ENCODE data around the gene COPS4. TPM values are rescaled to one million over a fixed set of nuclear protein-coding genes. Genes with fewer than 3 reads are reported as not detected.

The COPS4 gene
- total and polyA plus RNA-seq, 10 donors, result 20.0 to 35.1 (median 25.9) TPM

GRCh38 chr4:83025563-83025962 is 9.4 kb upstream of the COPS4 start:
- H3K27ac ChIP-seq, result no peak overlapping the region
- H3K9me3 ChIP-seq, result peaks cover 0 to 22% (median 16%) of the 10 kb centered on the region in 8 donors
- intact Hi-C loops (cut with DNase I; ENCODE audit: low total_unique reads), result no loop called here

GRCh38 chr4:83028976-83029375 is 6.0 kb upstream of the COPS4 start:
- intact Hi-C loops (cut with DNase I; ENCODE audit: low total_unique reads), result no loop called here
- Histone ChIP-seq H3K27me3 (replicated peaks in 1 of 7) (no peaks in the 10 kb centered on the region), H3K9me3 (peaks cover 0 to 22% (median 16%) of the 10 kb centered on the region in 8 donors), H3K36me3 (no peaks in the 10 kb centered on the region), H3K4me1 (peaks cover 0 to 3% (median 0%) of the 10 kb centered on the region in 6 donors), H3K27ac (no peak overlapping the region), H3K4me3 (no peak overlapping the region)
- no peak for DNase-seq
- no peak for TF ChIP-seq POLR2AphosphoS5 (IDR thresholded peaks at IDR 0.05)
- TF ChIP-seq CTCF (IDR thresholded peaks at IDR 0.05 in 8 of 11, conservative IDR thresholded peaks at IDR 0.05 in 3 of 11), result no peak
- no peak for TF ChIP-seq POLR2A (IDR thresholded peaks at IDR 0.05)
- WGBS, 5 donors, result 40 to 59% (median 45%) methylated on average over 3 of the region's 3 CpGs

More at GRCh38 chr4:83025563-83025962, 9.4 kb upstream of the COPS4 start:
- peaks cover 0 to 9% (median 0%) of the 10 kb centered on the region in 6 donors for H3K4me1 ChIP-seq
- H3K36me3 ChIP-seq, result no peaks in the 10 kb centered on the region
- no peak overlapping the region for H3K4me3 ChIP-seq
- no peak for TF ChIP-seq POLR2AphosphoS5 (IDR thresholded peaks at IDR 0.05)
- no peak for TF ChIP-seq CTCF (IDR thresholded peaks at IDR 0.05 in 8 of 11, conservative IDR thresholded peaks at IDR 0.05 in 3 of 11)
- no peak for TF ChIP-seq POLR2A (IDR thresholded peaks at IDR 0.05)
- H3K27me3 ChIP-seq (replicated peaks in 1 of 7), result no peaks in the 10 kb centered on the region
- no peak for DNase-seq

GRCh38 chr4:83029688-83030087 is 5.3 kb upstream of the COPS4 start:
- Histone ChIP-seq H3K27ac (no peak overlapping the region), H3K4me3 (no peak overlapping the region), H3K9me3 (peaks cover 0 to 17% (median 10%) of the 10 kb centered on the region in 8 donors), H3K4me1 (peaks cover 0 to 3% (median 0%) of the 10 kb centered on the region in 6 donors), H3K36me3 (no peaks in the 10 kb centered on the region), H3K27me3 (replicated peaks in 1 of 7) (no peaks in the 10 kb centered on the region)
- intact Hi-C loops (cut with DNase I; ENCODE audit: low total_unique reads), result no loop called here
- no peak for DNase-seq
- 82 to 100% (median 93%) methylated on average over 1 of the region's 1 CpG for WGBS, 5 donors
- TF ChIP-seq POLR2A (IDR thresholded peaks at IDR 0.05) (no peak), CTCF (IDR thresholded peaks at IDR 0.05 in 8 of 11, conservative IDR thresholded peaks at IDR 0.05 in 3 of 11) (no peak), POLR2AphosphoS5 (IDR thresholded peaks at IDR 0.05) (no peak)

GRCh38 chr4:83036991-83037665 is 2.1 kb downstream of the COPS4 start:
- intact Hi-C loops (cut with DNase I; ENCODE audit: low total_unique reads), result no loop called here
- peaks cover 0 to 10% (median 1%) of the 10 kb centered on the region in 6 donors for H3K36me3 ChIP-seq
- WGBS, 5 donors, result 69 to 84% (median 74%) methylated on average over 5 of the region's 5 CpGs
- DNase-seq, result no peak
- peaks cover 14 to 46% (median 31%) of the 10 kb centered on the region in 6 donors for H3K4me1 ChIP-seq
- no peak overlapping the region for H3K4me3 ChIP-seq
- no peaks in the 10 kb centered on the region for H3K9me3 ChIP-seq
- TF ChIP-seq CTCF (IDR thresholded peaks at IDR 0.05 in 8 of 11, conservative IDR thresholded peaks at IDR 0.05 in 3 of 11) (no peak), POLR2AphosphoS5 (IDR thresholded peaks at IDR 0.05) (no peak), POLR2A (IDR thresholded peaks at IDR 0.05) (no peak)
- no peak overlapping the region for H3K27ac ChIP-seq
- H3K27me3 ChIP-seq (replicated peaks in 1 of 7), result no peaks in the 10 kb centered on the region

Measured in spleen (tissue), 11 donors.